K562 (cell line): ENCODE results near the gene CHD6. TPM values are rescaled to one million over a fixed set of nuclear protein-coding genes. Genes with fewer than 3 reads are reported as not detected.

Experiments used
- ATAC-seq: fragments of 200-7000 bp; cut with Tn5 transposase; 3 replicates; pipeline ENCODE4 v1.9.1; 2020; ENCODE audit warnings: moderate library complexity
- BruUV-seq: library from RNA; stranded (reverse); fragments of 400-500 nt; replicated peaks from 2 replicates; lab custom pipeline; 2021; lab: Mats Ljungman, UMichigan
- CTCF ChIA-PET: fragments of 300-600 bp; formaldehyde crosslinking; extraction: SDS; loops from one replicate; lab custom pipeline; 2021; ENCODE audit warnings: low intra/inter-chr PET ratio; lab: Yijun Ruan, JAX
- POLR2A ChIA-PET: fragments of 300-600, 350-650 bp; sonication (Branson Sonifier 250); formaldehyde crosslinking; extraction: SDS; loops from one replicate; lab custom pipeline; 2021; ENCODE audit warnings: antibody characterized with exemption, inconsistent platforms; lab: Yijun Ruan, JAX
- DNase-seq, 4 experiments: peaks; one replicate each; pipeline versions ENCODE4 v3.0.0 to v3.0.0-alpha.2; 2011 to 2018; ENCODE audit warnings: low spot score in 3 of 4, mixed read lengths in 3 of 4; ENCODE audit errors: extremely low read depth in 1 of 4
- FAIRE-seq: peaks from 2 replicates; lab custom pipeline; 2011; peaks lifted over from hg19 to GRCh38; lab: Jason Lieb, UNC
- H2AFZ ChIP-seq: 2 replicates; pipeline ENCODE4 v1.6.0; 2011; ENCODE audit warnings: low read depth, low read length, control low read depth, inconsistent platforms
- H3K27ac ChIP-seq: fragments of 200-600 bp; 3 replicates; pipeline ENCODE4 v1.8.0; 2011; ENCODE audit warnings: low read depth, mild to moderate bottlenecking, control low read depth, inconsistent platforms, low read length, moderate library complexity, mixed read lengths; ENCODE audit errors: extremely low read depth
- H3K27me3 ChIP-seq, 2 experiments: fragments of 300-600 bp in 1 of 2; 2 replicates in 1 of 2; 3 replicates in 1 of 2; pipeline versions ENCODE4 v1.6.0 to v1.8.0; 2011; ENCODE audit warnings: inconsistent platforms in 2 of 2, low read length in 2 of 2, mild to moderate bottlenecking in 1 of 2, mixed read lengths in 1 of 2, moderate library complexity in 1 of 2; ENCODE audit not compliant: control insufficient read depth in 2 of 2, insufficient read depth in 2 of 2
- H3K36me3 ChIP-seq: fragments of 300-600 bp; 3 replicates; pipeline ENCODE4 v1.8.0; 2011; ENCODE audit warnings: mild to moderate bottlenecking, low read length, inconsistent platforms; ENCODE audit not compliant: control insufficient read depth, insufficient read depth
- H3K4me1 ChIP-seq, 2 experiments: fragments of 200-600 bp in 1 of 2; replicated peaks in 1 of 2; 2 replicates in 1 of 2; 3 replicates in 1 of 2; pipeline versions ENCODE4 v1.5.1 to v1.8.0; 2011; ENCODE audit warnings: inconsistent platforms in 2 of 2, low read length in 2 of 2, mild to moderate bottlenecking in 1 of 2, mixed read lengths in 1 of 2, moderate library complexity in 1 of 2; ENCODE audit not compliant: control insufficient read depth in 2 of 2, insufficient read depth in 2 of 2
- H3K4me2 ChIP-seq: 2 replicates; pipeline ENCODE4 v1.6.1; 2011; ENCODE audit warnings: low read length, control low read depth, inconsistent platforms, mixed read lengths; ENCODE audit not compliant: insufficient read depth
- H3K4me3 ChIP-seq: fragments of 200-600 bp; sonication (generic), shearing (Covaris generic); 2 replicates; pipeline ENCODE4 v1.5.1; 2016; ENCODE audit warnings: control low read depth, inconsistent platforms
- H3K79me2 ChIP-seq: fragments of 200-600 bp; 3 replicates; pipeline ENCODE4 v1.8.0; 2011; ENCODE audit warnings: low read length, inconsistent platforms; ENCODE audit not compliant: control insufficient read depth, insufficient read depth
- H3K9ac ChIP-seq, 2 experiments: 2 replicates each; pipeline versions ENCODE4 v1.6.0 to v1.6.1; 2011; ENCODE audit warnings: low read depth in 2 of 2, low read length in 2 of 2, control low read depth in 1 of 2, inconsistent platforms in 1 of 2, mild to moderate bottlenecking in 1 of 2, mixed read lengths in 1 of 2; ENCODE audit not compliant: insufficient read depth in 1 of 2
- H3K9me1 ChIP-seq: one replicate; pipeline ENCODE4 v1.6.0; 2011; ENCODE audit warnings: inconsistent platforms, mild to moderate bottlenecking, low read length, moderate library complexity; ENCODE audit not compliant: control insufficient read depth, insufficient read depth
- H3K9me3 ChIP-seq: replicated peaks from 2 replicates; pipeline ENCODE4 v1.5.1; 2011; ENCODE audit warnings: low read depth, low read length, inconsistent platforms; ENCODE audit not compliant: control insufficient read depth, insufficient read depth
- H4K20me1 ChIP-seq: replicated peaks from 2 replicates; pipeline ENCODE4 v1.6.1; 2011; ENCODE audit warnings: low read length, inconsistent platforms, mixed read lengths; ENCODE audit not compliant: control insufficient read depth, insufficient read depth
- ARID1B ChIP-seq: fragments of 450-650 bp; IDR thresholded peaks from 2 replicates; pipeline ENCODE4 v1.6.1; 2016; ENCODE audit warnings: antibody characterized with exemption, mild to moderate bottlenecking, inconsistent platforms
- C11orf30 ChIP-seq: fragments of 450-650 bp; IDR thresholded peaks from 2 replicates; pipeline ENCODE4 v1.6.1; 2016; ENCODE audit warnings: low read depth, mild to moderate bottlenecking
- FOXP4 ChIP-seq: sonication (generic); formaldehyde crosslinking; IDR thresholded peaks from 2 replicates; pipeline ENCODE4 v1.8.0; 2022; ENCODE audit warnings: mild to moderate bottlenecking, missing genetic modification reagents, borderline replicate concordance
- GABPB2 ChIP-seq: fragments of 250-450 bp; sonication (Bioruptor Pico); conservative IDR thresholded peaks from 2 replicates; pipeline ENCODE4 v1.5.1; 2021; ENCODE audit warnings: mild to moderate bottlenecking
- GTF2A2 ChIP-seq: IDR thresholded peaks from 2 replicates; pipeline ENCODE4 v1.6.1; 2016; ENCODE audit warnings: mild to moderate bottlenecking, missing genetic modification characterization, missing compliant biosample characterization
- MAFK ChIP-seq: IDR thresholded peaks from 2 replicates; pipeline ENCODE4 v1.6.1; 2011; ENCODE audit warnings: low read length, improper control_type of control experiment
- PRMT5 ChIP-seq: sonication (generic); formaldehyde crosslinking; IDR thresholded peaks from 2 replicates; pipeline ENCODE4 v1.5.0; 2020; ENCODE audit warnings: missing genetic modification reagents
- RB1 ChIP-seq: fragments of 450-650 bp; IDR thresholded peaks from 2 replicates; pipeline ENCODE4 v1.6.1; 2017; ENCODE audit warnings: low read depth, mild to moderate bottlenecking
- RBM39 ChIP-seq: fragments of 200-400 bp; formaldehyde crosslinking; optimal IDR thresholded peaks from 2 replicates; pipeline ENCODE3; 2018; ENCODE audit warnings: low read depth, low read length
- TAL1 ChIP-seq: fragments of 450-650 bp; IDR thresholded peaks from 2 replicates; pipeline ENCODE4 v1.6.1; 2016; ENCODE audit warnings: mild to moderate bottlenecking
- ZNF224 ChIP-seq: sonication (generic); formaldehyde crosslinking; IDR thresholded peaks from 2 replicates; pipeline ENCODE4 v1.8.0; 2022; ENCODE audit warnings: mild to moderate bottlenecking, missing genetic modification reagents
- ZNF354B ChIP-seq: fragments of 250-450 bp; sonication (Bioruptor Pico); IDR thresholded peaks from 2 replicates; pipeline ENCODE4 v1.4.0; 2020
- ZNF696 ChIP-seq: fragments of 250-450 bp; sonication (Bioruptor Pico); conservative IDR thresholded peaks from 2 replicates; pipeline ENCODE4 v1.4.0; 2020; ENCODE audit warnings: mild to moderate bottlenecking, moderate library complexity
- ZNF76 ChIP-seq: fragments of 250-450 bp; sonication (Bioruptor Pico); IDR thresholded peaks from 2 replicates; pipeline ENCODE4 v1.4.0; 2020; ENCODE audit warnings: mild to moderate bottlenecking, moderate library complexity, borderline replicate concordance
- WGBS: fragments of 100-300 bp; shearing (Covaris generic); methylation state at CpG from one replicate; pipeline ENCODE4 v1.1.6; 2016; ENCODE audit warnings: low coverage, mixed read lengths; ENCODE audit not compliant: insufficient coverage; ENCODE audit errors: missing lambda C conversion rate; 5-methylcytosine and 5-hydroxymethylcytosine counted together
- in situ Hi-C: fragments of 300-500 bp; cut with MboI; formaldehyde crosslinking; loops from 4 replicates; pipeline ENCODE4 v1.15.0; 2018; ENCODE audit warnings: inconsistent platforms, mixed read lengths
- intact Hi-C: fragments of 100-400 bp; cut with micrococcal nuclease; formaldehyde crosslinking; loops from 2 replicates; pipeline ENCODE4 v1.14.2; 2022
- polyA plus RNA-seq, 8 experiments: library from polyadenylated mRNA; depleted of rRNA in 4 of 8; stranded (reverse) in 5 of 8; unstranded in 3 of 8; fragments of >200 nt; fragmentation: Nextera tagmentation in 2 of 8; fragmentation: Illumina TruSeq in 1 of 8; extraction: Ambion mirVana in 2 of 8; extraction: Trizol in 1 of 8; gene quantifications; 2 replicates each; pipeline versions ENCODE4 v1.2.1 to v1.2.3, GENCODE V29; 2011 to 2014; ENCODE audit warnings: inconsistent platforms in 1 of 8, missing spikeins in 1 of 8
- total RNA-seq, 7 experiments: library from RNA; depleted of rRNA in 6 of 7; stranded (reverse); fragments of >200 nt in 6 of 7; fragmentation: Illumina TruSeq in 2 of 7; extraction: Trizol in 2 of 7; gene quantifications; 2 replicates each; pipeline versions ENCODE4 v1.2.1 to v1.2.3, GENCODE V29; 2011 to 2021; ENCODE audit warnings: low replicate concordance in 1 of 7
- TF ChIP-seq, protein P1 (sequence below): sonication (generic); formaldehyde crosslinking; IDR thresholded peaks from 2 replicates; pipeline ENCODE4 v1.8.1; 2023; ENCODE audit warnings: missing genetic modification reagents, mild to moderate bottlenecking, borderline replicate concordance
- TF ChIP-seq, protein P2 (sequence below): sonication (generic); formaldehyde crosslinking; IDR thresholded peaks from 2 replicates; pipeline ENCODE4 v1.8.1; 2022; ENCODE audit warnings: missing genetic modification reagents

The CHD6 gene
- total and polyA plus RNA-seq, 9 of the 15 experiments (the other 6 are each of a cell fraction or from before 2014, with no cell fraction given): 3.9 to 24.2 (median 12.8) TPM

- POLR2A ChIA-PET: interaction anchor here (1.4 kb wide), 1 partner anchor 12 kb away, joined by 5 read pairs; no protein-coding TSS in a partner anchor
- TF ChIP-seq, protein P1, sequence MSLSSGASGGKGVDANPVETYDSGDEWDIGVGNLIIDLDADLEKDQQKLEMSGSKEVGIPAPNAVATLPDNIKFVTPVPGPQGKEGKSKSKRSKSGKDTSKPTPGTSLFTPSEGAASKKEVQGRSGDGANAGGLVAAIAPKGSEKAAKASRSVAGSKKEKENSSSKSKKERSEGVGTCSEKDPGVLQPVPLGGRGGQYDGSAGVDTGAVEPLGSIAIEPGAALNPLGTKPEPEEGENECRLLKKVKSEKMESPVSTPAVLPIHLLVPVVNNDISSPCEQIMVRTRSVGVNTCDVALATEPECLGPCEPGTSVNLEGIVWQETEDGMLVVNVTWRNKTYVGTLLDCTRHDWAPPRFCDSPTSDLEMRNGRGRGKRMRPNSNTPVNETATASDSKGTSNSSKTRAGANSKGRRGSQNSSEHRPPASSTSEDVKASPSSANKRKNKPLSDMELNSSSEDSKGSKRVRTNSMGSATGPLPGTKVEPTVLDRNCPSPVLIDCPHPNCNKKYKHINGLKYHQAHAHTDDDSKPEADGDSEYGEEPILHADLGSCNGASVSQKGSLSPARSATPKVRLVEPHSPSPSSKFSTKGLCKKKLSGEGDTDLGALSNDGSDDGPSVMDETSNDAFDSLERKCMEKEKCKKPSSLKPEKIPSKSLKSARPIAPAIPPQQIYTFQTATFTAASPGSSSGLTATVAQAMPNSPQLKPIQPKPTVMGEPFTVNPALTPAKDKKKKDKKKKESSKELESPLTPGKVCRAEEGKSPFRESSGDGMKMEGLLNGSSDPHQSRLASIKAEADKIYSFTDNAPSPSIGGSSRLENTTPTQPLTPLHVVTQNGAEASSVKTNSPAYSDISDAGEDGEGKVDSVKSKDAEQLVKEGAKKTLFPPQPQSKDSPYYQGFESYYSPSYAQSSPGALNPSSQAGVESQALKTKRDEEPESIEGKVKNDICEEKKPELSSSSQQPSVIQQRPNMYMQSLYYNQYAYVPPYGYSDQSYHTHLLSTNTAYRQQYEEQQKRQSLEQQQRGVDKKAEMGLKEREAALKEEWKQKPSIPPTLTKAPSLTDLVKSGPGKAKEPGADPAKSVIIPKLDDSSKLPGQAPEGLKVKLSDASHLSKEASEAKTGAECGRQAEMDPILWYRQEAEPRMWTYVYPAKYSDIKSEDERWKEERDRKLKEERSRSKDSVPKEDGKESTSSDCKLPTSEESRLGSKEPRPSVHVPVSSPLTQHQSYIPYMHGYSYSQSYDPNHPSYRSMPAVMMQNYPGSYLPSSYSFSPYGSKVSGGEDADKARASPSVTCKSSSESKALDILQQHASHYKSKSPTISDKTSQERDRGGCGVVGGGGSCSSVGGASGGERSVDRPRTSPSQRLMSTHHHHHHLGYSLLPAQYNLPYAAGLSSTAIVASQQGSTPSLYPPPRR (CRISPR knock-in tag): no peak
- TF ChIP-seq RBM39 (no peak), TAL1 (peak; percentile 61), FOXP4 (no peak), ZNF76 (CRISPR knock-in tag) (no peak), RB1 (no peak), C11orf30 (peak; percentile 97), MAFK (peak; percentile 97), GABPB2 (CRISPR knock-in tag) (no peak), ARID1B (peak; percentile 32; the same call in 1 of the 2 replicates), GTF2A2 (tag) (no peak), ZNF354B (CRISPR knock-in tag) (no peak), ZNF224 (CRISPR knock-in tag) (no peak), ZNF696 (CRISPR knock-in tag) (no peak), PRMT5 (CRISPR knock-in tag) (no peak)
- TF ChIP-seq, protein P2, sequence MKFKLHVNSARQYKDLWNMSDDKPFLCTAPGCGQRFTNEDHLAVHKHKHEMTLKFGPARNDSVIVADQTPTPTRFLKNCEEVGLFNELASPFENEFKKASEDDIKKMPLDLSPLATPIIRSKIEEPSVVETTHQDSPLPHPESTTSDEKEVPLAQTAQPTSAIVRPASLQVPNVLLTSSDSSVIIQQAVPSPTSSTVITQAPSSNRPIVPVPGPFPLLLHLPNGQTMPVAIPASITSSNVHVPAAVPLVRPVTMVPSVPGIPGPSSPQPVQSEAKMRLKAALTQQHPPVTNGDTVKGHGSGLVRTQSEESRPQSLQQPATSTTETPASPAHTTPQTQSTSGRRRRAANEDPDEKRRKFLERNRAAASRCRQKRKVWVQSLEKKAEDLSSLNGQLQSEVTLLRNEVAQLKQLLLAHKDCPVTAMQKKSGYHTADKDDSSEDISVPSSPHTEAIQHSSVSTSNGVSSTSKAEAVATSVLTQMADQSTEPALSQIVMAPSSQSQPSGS (CRISPR knock-in tag): no peak
These were observed 107.2 kb downstream of the CHD6 start for GRCh38 chr20:41510847-41511450.

More at GRCh38 chr20:41510847-41511450, 107.2 kb downstream of the CHD6 start:
- Histone ChIP-seq H3K79me2 (no peaks in the 10 kb centered on the region), H3K36me3 (peaks cover 23% of the 10 kb centered on the region), H3K9ac (no peak overlapping the region), H3K4me2 (no peak overlapping the region; the same call in 1 of the 2 replicates), H3K9me1 (no peaks in the 10 kb centered on the region), H3K4me3 (no peak overlapping the region), H2AFZ (no peak overlapping the region), H3K27me3 (no peaks in the 10 kb centered on the region), H3K4me1 (peaks cover 0 to 7% of the 10 kb centered on the region in 2 experiments; a peak in 2 of 5 replicates), H3K27ac (no peak overlapping the region), H4K20me1 (no peaks in the 10 kb centered on the region), H3K9me3 (no peaks in the 10 kb centered on the region)
- in situ Hi-C loops: no loop called here
- peak; percentile 11 for FAIRE-seq
- WGBS: 34% methylated on average over 5 of the region's 5 CpGs
- CTCF ChIA-PET: no interaction called here
- ATAC-seq: peak; percentile 61
- intact Hi-C loops: no loop called here
- DNase-seq: peak in 2 of 4 experiments; percentile 18 to 28
- BruUV-seq: no TSS peak
